Measurements from ENCODE around the gene TLE3. TPM values are rescaled to one million over a fixed set of nuclear protein-coding genes. Genes with fewer than 3 reads are reported as not detected.
A peak's percentile ranks its signal among the peaks of the same experiment; 100 is the strongest.

Gene TLE3
- total RNA-seq, 4 donors from 2014 or later: 39.1 to 275 (median 71.6) TPM

DNA sequence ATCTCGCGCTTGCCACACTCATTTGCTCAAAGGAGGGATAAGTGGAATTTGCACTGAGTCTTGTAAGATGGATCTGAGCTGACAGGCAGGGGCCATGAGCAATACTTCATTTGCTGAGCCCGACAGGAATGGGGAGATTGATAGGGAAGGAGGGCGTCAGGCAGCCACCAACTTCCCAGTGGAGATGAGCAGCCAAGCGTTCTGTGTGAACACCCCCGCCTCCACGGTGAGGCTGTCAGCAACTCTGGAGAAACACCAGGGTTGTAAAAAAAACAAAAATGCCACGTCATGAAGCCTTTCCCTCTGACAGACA lies 36.8 kb downstream of the TLE3 start:
- H3K27me3 ChIP-seq: no peaks in the 10 kb centered on the region
- H3K9me3 ChIP-seq: no peaks in the 10 kb centered on the region
- peak; percentile 55 to 64 for DNase-seq
- TF ChIP-seq, protein P1, sequence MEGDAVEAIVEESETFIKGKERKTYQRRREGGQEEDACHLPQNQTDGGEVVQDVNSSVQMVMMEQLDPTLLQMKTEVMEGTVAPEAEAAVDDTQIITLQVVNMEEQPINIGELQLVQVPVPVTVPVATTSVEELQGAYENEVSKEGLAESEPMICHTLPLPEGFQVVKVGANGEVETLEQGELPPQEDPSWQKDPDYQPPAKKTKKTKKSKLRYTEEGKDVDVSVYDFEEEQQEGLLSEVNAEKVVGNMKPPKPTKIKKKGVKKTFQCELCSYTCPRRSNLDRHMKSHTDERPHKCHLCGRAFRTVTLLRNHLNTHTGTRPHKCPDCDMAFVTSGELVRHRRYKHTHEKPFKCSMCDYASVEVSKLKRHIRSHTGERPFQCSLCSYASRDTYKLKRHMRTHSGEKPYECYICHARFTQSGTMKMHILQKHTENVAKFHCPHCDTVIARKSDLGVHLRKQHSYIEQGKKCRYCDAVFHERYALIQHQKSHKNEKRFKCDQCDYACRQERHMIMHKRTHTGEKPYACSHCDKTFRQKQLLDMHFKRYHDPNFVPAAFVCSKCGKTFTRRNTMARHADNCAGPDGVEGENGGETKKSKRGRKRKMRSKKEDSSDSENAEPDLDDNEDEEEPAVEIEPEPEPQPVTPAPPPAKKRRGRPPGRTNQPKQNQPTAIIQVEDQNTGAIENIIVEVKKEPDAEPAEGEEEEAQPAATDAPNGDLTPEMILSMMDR (IDR thresholded peaks at IDR 0.05): no peak
- no peak for TF ChIP-seq POLR2A (IDR thresholded peaks at IDR 0.05)
- WGBS, 2 donors: 54 to 71% methylated on average over 8 of the region's 8 CpGs
- H3K4me1 ChIP-seq: peaks cover 37 to 51% of the 10 kb centered on the region in 2 donors
- no peak overlapping the region for H3K27ac ChIP-seq
- intact Hi-C loops (cut with DNase I): no loop called here
- peaks cover 44 to 52% of the 10 kb centered on the region in 2 donors for H3K36me3 ChIP-seq
- no peak overlapping the region for H3K4me3 ChIP-seq (replicated peaks in 1 of 3)

DNA sequence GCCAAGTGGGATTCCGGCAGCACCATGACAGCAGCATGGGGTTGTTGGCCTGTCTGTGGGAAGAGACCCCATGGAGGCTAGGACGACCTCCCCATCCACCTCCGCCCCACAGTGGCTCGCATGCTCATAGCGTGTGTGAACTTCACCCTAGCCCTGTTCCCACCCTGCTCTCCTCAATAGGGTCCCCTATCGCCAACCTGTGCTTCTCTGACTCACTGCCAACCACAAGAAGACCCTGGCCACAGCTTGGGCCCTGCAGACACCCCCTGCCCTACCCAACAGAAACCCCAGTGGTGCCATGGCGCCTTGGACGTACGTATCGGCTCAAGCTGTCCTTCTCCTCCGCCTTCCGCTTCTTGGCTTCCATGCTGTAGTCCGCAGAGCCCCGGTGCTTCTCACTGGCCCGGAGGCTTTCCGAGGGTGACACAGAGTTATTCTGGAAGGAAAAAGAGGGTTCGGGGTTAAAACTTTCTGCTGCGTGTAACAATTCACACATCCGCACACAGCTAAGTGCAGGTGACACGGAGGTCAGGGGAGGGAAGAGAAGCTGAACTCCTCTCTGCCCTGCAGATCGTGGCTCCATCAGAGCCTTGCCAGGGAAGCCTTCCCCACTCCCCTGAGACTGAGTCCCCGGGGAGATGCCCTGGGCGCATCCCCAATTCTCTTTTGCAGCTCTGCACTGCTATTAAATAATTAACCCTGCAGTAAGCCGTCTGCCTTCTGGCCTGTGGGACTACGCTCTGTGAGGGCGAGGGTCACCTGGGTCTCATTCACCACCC lies 37.3 kb downstream of the TLE3 start:
- Histone ChIP-seq H3K27ac (no peak overlapping the region), H3K4me3 (replicated peaks in 1 of 3) (no peak overlapping the region), H3K36me3 (peaks cover 48 to 57% of the 10 kb centered on the region in 2 donors), H3K9me3 (no peaks in the 10 kb centered on the region), H3K4me1 (peaks cover 33 to 45% of the 10 kb centered on the region in 2 donors), H3K27me3 (no peaks in the 10 kb centered on the region)
- DNase-seq: no peak
- 89 to 96% methylated on average over 24 to 25 of the region's 26 CpGs for WGBS, 2 donors
- no peak for TF ChIP-seq POLR2A (IDR thresholded peaks at IDR 0.05)
- TF ChIP-seq, protein P1 (IDR thresholded peaks at IDR 0.05): no peak
- intact Hi-C loops (cut with DNase I): no loop called here

DNA sequence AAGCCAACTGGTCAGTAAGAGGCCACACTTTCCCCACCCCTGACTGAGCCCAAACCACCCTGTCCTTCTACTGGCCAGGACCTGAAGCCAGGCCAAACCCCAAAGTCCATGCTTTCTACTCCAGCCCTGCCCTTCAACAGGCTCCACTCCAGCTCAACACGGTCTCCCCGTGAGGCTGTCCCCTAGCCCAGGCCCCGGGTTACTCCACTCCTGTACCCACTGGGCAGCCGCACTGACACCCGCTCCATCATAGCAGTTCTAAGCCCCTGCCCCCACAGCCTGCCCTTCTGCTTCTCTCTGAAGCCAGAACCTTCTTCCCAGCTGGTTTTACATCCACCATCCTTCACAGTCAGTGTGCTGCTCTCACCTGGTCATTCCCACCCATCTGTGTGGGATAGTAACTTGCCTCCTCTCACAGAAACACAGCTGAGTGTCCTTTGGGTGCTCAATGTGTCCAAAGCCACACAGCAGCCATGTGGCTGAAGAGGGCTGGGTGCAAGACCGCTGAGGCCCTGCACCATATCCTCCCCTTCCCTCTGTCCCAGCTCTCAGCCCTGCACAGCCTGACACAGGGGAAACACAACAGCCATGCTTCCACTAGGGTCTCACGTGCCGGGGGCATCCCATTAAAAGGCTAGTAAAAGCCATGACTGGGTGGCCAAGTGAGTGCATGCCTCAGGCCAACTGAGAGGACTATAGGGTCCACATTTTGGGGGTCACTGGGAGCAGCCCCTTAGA lies 38.1 kb downstream of the TLE3 start:
- Histone ChIP-seq H3K27ac (no peak overlapping the region), H3K27me3 (no peaks in the 10 kb centered on the region), H3K4me3 (replicated peaks in 1 of 3) (no peak overlapping the region), H3K36me3 (peaks cover 56 to 65% of the 10 kb centered on the region in 2 donors), H3K9me3 (no peaks in the 10 kb centered on the region), H3K4me1 (peaks cover 27 to 38% of the 10 kb centered on the region in 2 donors)
- WGBS, 2 donors: 97% methylated on average over 7 to 8 of the region's 8 CpGs
- intact Hi-C loops (cut with DNase I): no loop called here
- no peak for DNase-seq
- TF ChIP-seq POLR2A (IDR thresholded peaks at IDR 0.05): no peak
- TF ChIP-seq, protein P1 (IDR thresholded peaks at IDR 0.05): no peak

DNA sequence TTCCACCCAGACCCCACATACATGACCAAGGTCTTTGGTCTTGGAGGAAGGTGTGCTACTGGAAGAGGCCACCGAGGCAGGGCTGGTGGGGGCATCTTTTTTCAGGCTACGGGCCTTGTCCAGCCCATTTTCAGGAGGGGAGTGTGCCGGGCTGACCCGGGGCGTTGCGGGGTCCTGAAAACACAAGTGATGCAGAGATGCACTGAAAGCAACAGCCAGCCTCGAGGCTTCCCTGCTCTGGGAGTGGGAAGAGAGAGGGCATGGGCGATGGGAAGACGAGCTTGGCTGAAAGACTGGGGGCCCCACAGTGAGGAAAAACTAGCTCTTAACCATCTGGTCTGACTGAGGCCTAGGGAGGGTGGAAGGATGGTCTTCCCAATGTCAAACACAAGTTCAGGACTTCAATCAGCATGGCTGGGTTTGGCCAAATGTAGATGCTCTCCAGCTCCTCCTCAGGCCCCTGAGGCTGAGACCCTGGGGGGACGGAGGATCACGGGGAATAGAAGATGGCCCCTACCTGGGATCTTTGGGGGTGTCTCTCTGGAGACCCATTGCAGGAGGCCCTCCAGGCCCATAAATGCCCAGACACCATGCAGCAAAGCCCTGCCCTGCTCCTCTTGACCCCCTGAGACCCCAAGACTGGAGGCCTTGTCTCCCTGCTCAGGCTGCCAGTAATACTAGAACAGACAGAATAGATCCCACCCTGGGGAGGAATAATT lies 38.9 kb downstream of the TLE3 start:
- no peak overlapping the region for H3K4me3 ChIP-seq (replicated peaks in 1 of 3)
- peaks cover 64 to 72% of the 10 kb centered on the region in 2 donors for H3K36me3 ChIP-seq
- DNase-seq: no peak
- H3K9me3 ChIP-seq: no peaks in the 10 kb centered on the region
- H3K27ac ChIP-seq: no peak overlapping the region
- intact Hi-C loops (cut with DNase I): no loop called here
- WGBS, 2 donors: 92 to 98% methylated on average over 10 to 11 of the region's 11 CpGs
- TF ChIP-seq, protein P1 (IDR thresholded peaks at IDR 0.05): no peak
- no peak for TF ChIP-seq POLR2A (IDR thresholded peaks at IDR 0.05)
- H3K27me3 ChIP-seq: no peaks in the 10 kb centered on the region
- H3K4me1 ChIP-seq: peaks cover 27 to 31% of the 10 kb centered on the region in 2 donors
